Sigmoid colon (tissue), 7 donors: ENCODE data around the gene NEBL. TPM values are rescaled to one million over a fixed set of nuclear protein-coding genes. Genes with fewer than 3 reads are reported as not detected.

ENCODE experiments used
- DNase-seq: peaks from one replicate; pipeline ENCODE4 v3.0.0-alpha.2; 2019
- H3K27ac ChIP-seq, 4 donors: fragments of 200-600 bp; sonication (generic); one replicate each; pipeline ENCODE4 v1.5.1; 2016 to 2019; ENCODE audit warnings: mild to moderate bottlenecking in 1 of 4
- H3K27me3 ChIP-seq, 3 donors: fragments of 200-600 bp; sonication (generic); one replicate each; pipeline ENCODE4 v1.5.1; 2019; ENCODE audit warnings: mild to moderate bottlenecking in 1 of 3
- H3K36me3 ChIP-seq, 4 donors: fragments of 200-600 bp; sonication (generic); one replicate each; pipeline ENCODE4 v1.5.1; 2016 to 2019
- H3K4me1 ChIP-seq, 4 donors: fragments of 200-600 bp; sonication (generic); one replicate each; pipeline ENCODE4 v1.5.1; 2017 to 2019
- H3K4me3 ChIP-seq, 4 donors: fragments of 200-600 bp; sonication (generic); one replicate each; pipeline ENCODE4 v1.5.1; 2017 to 2019; ENCODE audit warnings: mild to moderate bottlenecking in 2 of 4, moderate library complexity in 1 of 4
- H3K9me3 ChIP-seq, 4 donors: fragments of 200-600 bp in 3 of 4; sonication (generic) in 3 of 4; one replicate each; pipeline versions ENCODE4 v1.5.1 to v1.6.1; 2013 to 2019
- CTCF ChIP-seq, 4 experiments: fragments of 450-650 bp in 3 of 4; fragments of 200-600 bp in 1 of 4; IDR thresholded peaks; one replicate each; pipeline ENCODE4 v1.5.1; 2016 to 2019; ENCODE audit warnings: antibody characterized with exemption in 4 of 4, mild to moderate bottlenecking in 3 of 4, moderate library complexity in 2 of 4
- EP300 ChIP-seq, 4 donors: sonication (generic); formaldehyde crosslinking; IDR thresholded peaks; one replicate each; pipeline ENCODE4 v1.6.1; 2017; ENCODE audit warnings: antibody characterized with exemption in 4 of 4
- POLR2A ChIP-seq, 2 donors: fragments of 450-650 bp; IDR thresholded peaks; one replicate each; pipeline ENCODE4 v1.6.1; 2016; ENCODE audit warnings: antibody characterized with exemption in 2 of 2, mild to moderate bottlenecking in 2 of 2, moderate library complexity in 2 of 2
- POLR2AphosphoS5 ChIP-seq, 4 donors: sonication (generic); formaldehyde crosslinking; IDR thresholded peaks; one replicate each; pipeline ENCODE4 v1.6.1; 2017; ENCODE audit warnings: antibody characterized with exemption in 4 of 4
- WGBS, 2 donors: extraction: QIAGEN DNeasy Blood & Tissue Kit; methylation state at CpG; one replicate each; pipeline ENCODE4 v1.1.7; 2013; 5-methylcytosine and 5-hydroxymethylcytosine counted together
- intact Hi-C: fragments of 100-400 bp; cut with DNase I; formaldehyde crosslinking; loops from one replicate; pipeline ENCODE4 v1.15.1; 2023
- polyA plus RNA-seq, 3 donors: library from polyadenylated mRNA; stranded (reverse); fragments of 200-250 nt; gene quantifications; one replicate each; pipeline ENCODE4 v1.2.3, GENCODE V29; 2013
- total RNA-seq, 4 donors: library from RNA; depleted of rRNA; stranded (reverse); fragments of >200 nt; gene quantifications; one replicate each; pipeline ENCODE4 v1.1.0, GENCODE V29; 2016
- donor health status: healthy with polysubstance abuse.
- donor health status: Bipolar disorder and iron deficiency.
- donor health status: healthy.

Gene NEBL
- total and polyA plus RNA-seq, 7 donors = 1.1 to 4.9 (median 2.1) TPM

GRCh38 chr10:20767028-20767427, 130.1 kb downstream of the NEBL start:
- Histone ChIP-seq H3K27me3 (no peaks in the 10 kb centered on the region), H3K27ac (no peak overlapping the region), H3K4me1 (peaks cover 0 to 5% (median 0%) of the 10 kb centered on the region in 4 donors), H3K4me3 (no peak overlapping the region), H3K36me3 (no peaks in the 10 kb centered on the region), H3K9me3 (no peaks in the 10 kb centered on the region)
- WGBS, 2 donors = 65 to 77% methylated on average over 2 of the region's 2 CpGs
- no peak for DNase-seq
- intact Hi-C loops = loop anchor here (5.0 to 10.0 kb wide), 2 partner anchors 955 to 1352 kb away; no protein-coding TSS in a partner anchor
- TF ChIP-seq POLR2A (IDR thresholded peaks at IDR 0.05) (no peak), CTCF (IDR thresholded peaks at IDR 0.05) (no peak), EP300 (IDR thresholded peaks at IDR 0.05) (no peak), POLR2AphosphoS5 (IDR thresholded peaks at IDR 0.05) (no peak)

GRCh38 chr10:20765066-20765465, 132.0 kb downstream of the NEBL start:
- Histone ChIP-seq H3K27ac (no peak overlapping the region), H3K9me3 (no peaks in the 10 kb centered on the region), H3K36me3 (no peaks in the 10 kb centered on the region), H3K4me1 (peaks cover 0 to 5% (median 0%) of the 10 kb centered on the region in 4 donors), H3K4me3 (no peak overlapping the region), H3K27me3 (no peaks in the 10 kb centered on the region)
- TF ChIP-seq POLR2A (IDR thresholded peaks at IDR 0.05) = no peak
- WGBS, 2 donors = 38 to 89% methylated on average over 1 of the region's 1 CpG
- intact Hi-C loops = loop anchor here (5.0 to 10.0 kb wide), 2 partner anchors 953 to 1350 kb away; no protein-coding TSS in a partner anchor
- no peak for DNase-seq

- Histone ChIP-seq H3K27ac (no peak overlapping the region), H3K4me1 (no peaks in the 10 kb centered on the region), H3K4me3 (no peak overlapping the region), H3K9me3 (no peaks in the 10 kb centered on the region), H3K36me3 (no peaks in the 10 kb centered on the region), H3K27me3 (no peaks in the 10 kb centered on the region)
- no peak for TF ChIP-seq POLR2AphosphoS5 (IDR thresholded peaks at IDR 0.05)
- no peak for TF ChIP-seq CTCF (IDR thresholded peaks at IDR 0.05)
- TF ChIP-seq EP300 (IDR thresholded peaks at IDR 0.05) = no peak
- 79 to 89% methylated on average over 2 of the region's 2 CpGs for WGBS, 2 donors
- intact Hi-C loops = loop anchor here (10.0 kb wide), 1 partner anchor 1346 kb away; no protein-coding TSS in a partner anchor
- no peak for DNase-seq
These were observed 136.7 kb downstream of the NEBL start for GRCh38 chr10:20760460-20760859.

GRCh38 chr10:20748551-20748950, 148.6 kb downstream of the NEBL start:
- TF ChIP-seq POLR2AphosphoS5 (IDR thresholded peaks at IDR 0.05) (no peak), POLR2A (IDR thresholded peaks at IDR 0.05) (no peak), EP300 (IDR thresholded peaks at IDR 0.05) (no peak), CTCF (IDR thresholded peaks at IDR 0.05) (no peak)
- WGBS, 2 donors = 80 to 92% methylated on average over 2 of the region's 2 CpGs
- Histone ChIP-seq H3K27ac (no peak overlapping the region), H3K9me3 (peaks cover 0 to 10% (median 4%) of the 10 kb centered on the region in 4 donors), H3K4me3 (no peak overlapping the region), H3K36me3 (no peaks in the 10 kb centered on the region), H3K4me1 (no peaks in the 10 kb centered on the region), H3K27me3 (no peaks in the 10 kb centered on the region)
- DNase-seq = no peak
- intact Hi-C loops = no loop called here

- no peak overlapping the region for H3K4me3 ChIP-seq
These were observed 149.3 kb downstream of the NEBL start for GRCh38 chr10:20747782-20748181.

More at GRCh38 chr10:20747782-20748181, 149.3 kb downstream of the NEBL start:
- H3K9me3 ChIP-seq = peaks cover 0 to 10% (median 4%) of the 10 kb centered on the region in 4 donors
- no peaks in the 10 kb centered on the region for H3K36me3 ChIP-seq
- H3K27ac ChIP-seq = no peak overlapping the region
- intact Hi-C loops = no loop called here
- no peak for DNase-seq
- TF ChIP-seq POLR2A (IDR thresholded peaks at IDR 0.05) (no peak), EP300 (IDR thresholded peaks at IDR 0.05) (no peak), CTCF (IDR thresholded peaks at IDR 0.05) (no peak), POLR2AphosphoS5 (IDR thresholded peaks at IDR 0.05) (no peak)
- no peaks in the 10 kb centered on the region for H3K27me3 ChIP-seq
- no peaks in the 10 kb centered on the region for H3K4me1 ChIP-seq
